Measurements from ENCODE around the gene MYDGF.

DNA sequence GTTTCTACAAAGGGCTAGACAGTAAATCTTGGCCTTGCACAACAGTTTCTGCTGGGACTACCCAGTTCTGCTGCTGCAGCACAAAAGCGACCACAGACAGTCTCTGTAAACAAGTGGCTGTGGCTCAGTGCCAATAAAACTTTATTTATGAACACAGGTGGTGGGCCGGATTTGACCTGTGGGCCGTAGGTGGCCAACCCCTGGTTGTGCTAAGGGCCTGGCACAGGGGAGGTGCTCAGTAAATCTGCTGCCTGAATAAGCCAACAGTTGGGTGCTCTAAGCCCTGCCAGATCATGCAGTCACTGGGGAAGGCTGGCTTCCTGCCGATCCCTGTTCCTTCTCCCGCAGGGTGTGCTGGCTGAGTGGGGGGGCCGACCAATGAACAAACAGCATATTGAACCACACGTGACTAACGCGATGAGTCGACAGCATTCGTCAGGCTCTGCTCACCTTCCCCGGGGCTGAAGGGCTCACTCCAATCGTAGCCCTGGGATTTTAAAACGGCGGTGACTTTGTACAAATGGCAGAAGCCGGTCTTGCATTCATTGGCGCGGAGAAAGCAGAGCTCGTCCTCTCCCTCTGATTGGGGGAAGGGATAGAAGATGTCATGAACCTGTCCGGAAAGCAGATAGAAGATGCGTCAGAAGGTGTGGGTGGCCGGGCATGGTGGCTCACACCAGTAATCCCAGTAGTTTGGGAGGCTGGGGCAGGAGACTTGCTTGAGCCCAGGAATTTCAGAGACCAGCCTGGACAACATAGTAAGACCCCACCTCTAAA, 24.3 kb upstream of the MYDGF start:
- TF ChIP-seq POLR2A (IDR thresholded peaks at IDR 0.05; ENCODE audit: low read depth, low read length) (no peak), POLR2AphosphoS5 (IDR thresholded peaks at IDR 0.05; ENCODE audit: low read depth, low read length) (no peak), TAF1 (IDR thresholded peaks at IDR 0.05; ENCODE audit: borderline replicate concordance, low read depth, low read length) (no peak)
